NCI-H1694 treated with DMSO at 0.1 percent for 48 hours (cell line): ENCODE results near the gene CD80.
"Not testable (repeated sequence)": the region's sequence is repeated elsewhere in the genome, so short reads cannot be mapped to it uniquely, and the experiment has no call there.

ENCODE experiments used
- DNase-seq: peaks from one replicate; lab custom pipeline; 2025; lab: John Stamatoyannopoulos, UW

Gene CD80

GRCh38 chr3:119582178-119582577 lies 22.8 kb upstream of the CD80 start:
- no peak for DNase-seq

GRCh38 chr3:119580067-119580760 lies 20.8 kb upstream of the CD80 start:
- no peak for DNase-seq

GRCh38 chr3:119579366-119580066 lies 20.1 kb upstream of the CD80 start, which contains the start of gene ADPRH:
ADPRH (plus strand) TSS chr3:119579492; CDS start chr3:119582170, 2,678 bp downstream.
- no peak for DNase-seq

- no peak for DNase-seq
Measured at GRCh38 chr3:119575507-119575906, 16.1 kb upstream of the CD80 start.

- no peak for DNase-seq
Measured at GRCh38 chr3:119571688-119572087, 12.3 kb upstream of the CD80 start.

- DNase-seq, result no peak
Measured at GRCh38 chr3:119571230-119571629, 11.8 kb upstream of the CD80 start.

- no peak for DNase-seq
Measured at GRCh38 chr3:119570229-119570628, 10.8 kb upstream of the CD80 start.

GRCh38 chr3:119569156-119569555 lies 9.7 kb upstream of the CD80 start:
- DNase-seq, result no peak

- not testable (repeated sequence) for DNase-seq
Measured at GRCh38 chr3:119563334-119563733, 3.9 kb upstream of the CD80 start.

- no peak for DNase-seq
Measured at GRCh38 chr3:119562307-119562961, 3.0 kb upstream of the CD80 start.

- DNase-seq, result no peak
Measured at GRCh38 chr3:119560160-119560559, 746 bp upstream of the CD80 start.

- no peak for DNase-seq
Measured at GRCh38 chr3:119558626-119559317, 642 bp downstream of the CD80 start.

- no peak for DNase-seq
Measured at GRCh38 chr3:119557877-119558269, 1.5 kb downstream of the CD80 start.

- no peak for DNase-seq
Measured at GRCh38 chr3:119557192-119557876, 2.1 kb downstream of the CD80 start.

GRCh38 chr3:119555929-119556328 lies 3.5 kb downstream of the CD80 start:
- no peak for DNase-seq

- no peak for DNase-seq
Measured at GRCh38 chr3:119555309-119555735, 4.1 kb downstream of the CD80 start.

- DNase-seq, result no peak
Measured at GRCh38 chr3:119553823-119554415, 5.5 kb downstream of the CD80 start.

- DNase-seq, result not testable (repeated sequence)
Measured at GRCh38 chr3:119552928-119553327, 6.5 kb downstream of the CD80 start.

GRCh38 chr3:119551598-119551997 lies 7.8 kb downstream of the CD80 start:
- no peak for DNase-seq

- no peak for DNase-seq
Measured at GRCh38 chr3:119550192-119550910, 9.1 kb downstream of the CD80 start.

GRCh38 chr3:119548341-119548740 lies 11.1 kb downstream of the CD80 start:
- DNase-seq, result no peak
